ENCODE data around the gene UGT2B11.
"Not testable (repeated sequence)": the region's sequence is repeated elsewhere in the genome, so short reads cannot be mapped to it uniquely, and the experiment has no call there.

GRCh38 chr4:69166376-69166775, 48.2 kb downstream of the UGT2B11 start:
- not testable (repeated sequence) for TF ChIP-seq POLR2A, CTCF, EP300 (IDR thresholded peaks at IDR 0.05)

All from ovary (tissue), 3 donors.